Bronchial epithelial cell (primary cell): ENCODE data around the gene TRMT44. TPM values are rescaled to one million over a fixed set of nuclear protein-coding genes. Genes with fewer than 3 reads are reported as not detected.
"Not testable (repeated sequence)": the region's sequence is repeated elsewhere in the genome, so short reads cannot be mapped to it uniquely, and the experiment has no call there.

Experiments
- DNase-seq: peaks from one replicate; pipeline ENCODE4 v3.0.0-alpha.2; 2010; ENCODE audit warnings: low read depth
- FAIRE-seq: peaks from 2 replicates; lab custom pipeline; 2011; peaks lifted over from hg19 to GRCh38; lab: Jason Lieb, UNC
- H3K27me3 ChIP-seq: 2 replicates; pipeline ENCODE4 v1.5.1; 2011; ENCODE audit warnings: low read length; ENCODE audit not compliant: control insufficient read depth, insufficient read depth
- H3K36me3 ChIP-seq: 2 replicates; pipeline ENCODE4 v1.5.1; 2011; ENCODE audit warnings: low read length; ENCODE audit not compliant: control insufficient read depth, insufficient read depth
- H3K4me3 ChIP-seq: 2 replicates; pipeline ENCODE4 v1.5.1; 2011; ENCODE audit warnings: mild to moderate bottlenecking, low read depth, low read length, control low read depth
- CTCF ChIP-seq: IDR thresholded peaks from 2 replicates; pipeline ENCODE4 v1.5.1; 2011; ENCODE audit warnings: mild to moderate bottlenecking, moderate library complexity, low read length, control low read depth, inconsistent platforms; ENCODE audit not compliant: insufficient read depth, severe bottlenecking
- total RNA-seq: library from RNA; depleted of rRNA; stranded (reverse); fragments of >200 nt; gene quantifications from 2 replicates; pipeline ENCODE4 v1.2.1, GENCODE V29; 2014

TRMT44 gene
- total RNA-seq, 1 donor from 2014 or later: 10.0 TPM

DNA sequence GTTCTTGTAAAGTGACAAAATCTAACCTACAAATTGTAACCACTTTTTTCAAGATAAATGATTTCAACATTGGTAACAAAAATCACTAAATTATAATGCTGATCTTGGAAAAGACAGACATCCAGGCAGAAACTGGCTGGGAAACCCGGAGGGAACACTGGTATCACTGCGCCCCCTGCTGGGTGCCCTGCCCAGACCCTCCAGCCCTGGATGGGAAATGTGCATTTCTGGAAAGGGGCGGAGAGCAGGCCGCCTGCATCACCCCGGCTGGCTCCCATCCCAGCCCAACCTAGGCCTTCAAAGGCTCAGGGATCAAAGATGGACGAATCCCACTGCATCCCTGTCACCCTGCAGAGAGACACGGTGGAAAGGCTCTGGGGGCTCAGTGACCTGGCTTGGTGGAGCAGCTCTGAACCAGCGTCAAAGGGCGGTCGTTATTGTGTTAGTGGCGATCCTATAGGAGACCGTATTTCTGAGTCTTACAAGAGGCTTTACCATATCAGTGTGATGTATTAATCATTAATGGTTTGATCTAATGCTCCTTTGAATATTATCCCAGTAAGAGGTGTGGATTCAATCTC is 37.3 kb upstream of the TRMT44 start:
- no peak overlapping the region for H3K4me3 ChIP-seq
- H3K36me3 ChIP-seq: peaks cover 15% of the 10 kb centered on the region
- DNase-seq (peak; percentile 49), FAIRE-seq (no peak)
- no peaks in the 10 kb centered on the region for H3K27me3 ChIP-seq
- peak; percentile 84 for TF ChIP-seq CTCF

- no peak for TF ChIP-seq CTCF
- peaks cover 14% of the 10 kb centered on the region for H3K36me3 ChIP-seq
- H3K27me3 ChIP-seq: no peaks in the 10 kb centered on the region
- DNase-seq (no peak), FAIRE-seq (no peak)
- H3K4me3 ChIP-seq: no peak overlapping the region
Measured at GRCh38 chr4:8403976-8404375, 36.6 kb upstream of the TRMT44 start.

DNA sequence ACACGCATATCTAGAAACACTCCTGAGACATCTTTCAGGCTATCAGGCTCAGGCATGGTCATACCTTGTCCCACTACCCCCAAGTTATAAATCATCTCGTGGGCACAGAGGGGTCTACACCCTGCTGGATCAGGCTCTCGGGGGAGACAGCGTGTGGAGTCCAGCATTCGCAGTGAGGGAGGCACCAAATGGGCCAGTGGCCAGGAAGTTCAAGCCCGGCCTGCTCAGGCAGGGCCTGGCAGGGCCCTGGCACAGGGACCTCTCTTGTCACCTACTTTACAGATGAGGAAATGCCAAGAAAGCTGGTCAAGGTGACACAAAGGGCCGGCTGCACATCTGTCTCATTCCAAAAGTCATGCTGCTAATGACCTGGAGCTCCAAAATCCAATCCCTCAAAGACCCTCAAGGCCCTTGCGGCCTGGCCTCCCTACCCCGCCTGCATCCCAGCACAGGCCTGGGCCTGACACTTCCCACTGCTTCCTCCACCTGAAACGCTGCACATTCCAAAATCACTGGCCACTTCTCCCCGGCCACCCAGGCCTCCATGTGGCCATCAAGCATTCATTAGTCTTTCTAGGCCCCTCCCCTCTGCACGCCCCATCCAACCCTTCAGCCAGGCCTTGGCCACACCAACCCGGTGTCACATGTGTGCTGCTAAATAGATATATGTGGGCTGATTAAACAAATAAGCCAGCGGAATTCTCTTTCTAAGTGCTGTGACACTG is 35.6 kb upstream of the TRMT44 start:
- TF ChIP-seq CTCF: no peak
- peaks cover 13% of the 10 kb centered on the region for H3K36me3 ChIP-seq

DNA sequence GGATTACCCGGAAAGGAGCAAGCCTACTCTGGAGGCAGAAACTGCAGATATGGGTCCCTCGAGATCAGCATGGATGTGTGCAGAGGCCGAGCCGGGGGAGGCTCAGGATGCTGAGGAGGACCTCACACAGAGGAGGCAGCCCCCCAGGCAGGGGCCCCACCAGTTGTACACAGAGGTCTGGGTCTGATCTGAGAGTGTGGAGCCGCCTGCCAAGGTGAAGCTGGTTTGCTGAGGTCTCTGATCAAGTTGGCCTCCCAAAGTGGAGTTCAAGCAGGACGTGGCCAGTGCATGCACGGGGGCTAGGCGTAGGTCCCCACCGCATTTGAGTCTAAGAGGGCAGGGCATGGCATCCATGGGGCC is 35.1 kb upstream of the TRMT44 start:
- H3K36me3 ChIP-seq: peaks cover 13% of the 10 kb centered on the region
- no peak for TF ChIP-seq CTCF
- DNase-seq (no peak), FAIRE-seq (no peak)
- no peaks in the 10 kb centered on the region for H3K27me3 ChIP-seq
- no peak overlapping the region for H3K4me3 ChIP-seq

More for the DNA sequence above, 35.6 kb upstream of the TRMT44 start:
- DNase-seq: no peak
- Histone ChIP-seq H3K4me3 (no peak overlapping the region), H3K27me3 (no peaks in the 10 kb centered on the region)
- FAIRE-seq: no peak

DNA sequence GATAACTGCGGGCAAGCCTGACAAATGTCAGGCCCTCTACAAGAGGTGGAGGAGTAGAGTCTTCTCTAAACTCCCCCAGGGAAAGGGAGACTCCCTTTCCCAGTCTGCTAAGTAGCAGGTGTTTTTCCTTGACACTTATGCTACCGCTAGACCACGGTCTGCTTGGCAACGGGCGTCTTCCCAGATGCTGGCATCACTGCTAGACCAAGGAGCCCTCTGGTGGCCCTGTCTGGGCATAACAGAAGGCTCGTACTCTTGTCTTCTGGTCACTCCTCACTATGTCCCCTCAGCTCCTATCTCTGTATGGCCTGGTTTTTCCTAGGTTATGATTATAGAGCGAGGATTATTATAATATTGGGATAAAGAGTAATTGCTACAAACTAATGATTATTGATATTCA is 33.7 kb upstream of the TRMT44 start:
- peak; percentile 40 for TF ChIP-seq CTCF
- H3K36me3 ChIP-seq: peaks cover 13% of the 10 kb centered on the region
- DNase-seq, FAIRE-seq, H3K4me3 ChIP-seq, H3K27me3 ChIP-seq: not testable (repeated sequence)
